PC-3 (cell line): Measurements from ENCODE around the gene REV1. TPM values are rescaled to one million over a fixed set of nuclear protein-coding genes. Genes with fewer than 3 reads are reported as not detected.

Experiments
- ATAC-seq: fragments of 200-7000 bp; cut with Tn5 transposase; 2 replicates; pipeline ENCODE4 v1.9.1; 2020; ENCODE audit warnings: mild to moderate bottlenecking, moderate library complexity
- BruUV-seq: library from RNA; stranded (reverse); fragments of 400-500 nt; replicated peaks from 2 replicates; lab custom pipeline; 2021; lab: Mats Ljungman, UMichigan
- CTCF ChIA-PET: fragments of 300-600 bp; sonication (Branson Sonifier 250); formaldehyde crosslinking; loops from one replicate; lab custom pipeline; 2022; ENCODE audit warnings: antibody characterized with exemption; lab: Charles Lee
- POLR2A ChIA-PET: fragments of 300-600 bp; sonication (Branson Sonifier 250); formaldehyde crosslinking; loops from one replicate; lab custom pipeline; 2022; ENCODE audit warnings: antibody characterized with exemption; ENCODE audit not compliant: unreplicated experiment; lab: Charles Lee
- DNase-seq: peaks from one replicate; pipeline ENCODE4 v3.0.0-alpha.2; 2015
- H2AFZ ChIP-seq: fragments of 300-600 bp; sonication (generic); 2 replicates; pipeline ENCODE4 v1.6.0; 2016; ENCODE audit warnings: antibody characterized with exemption, low read length
- H3F3A ChIP-seq: fragments of 300-600 bp; sonication (generic); one replicate; pipeline ENCODE4 v1.6.0; 2017; ENCODE audit warnings: antibody characterized with exemption, low read length, control low read depth, mild to moderate bottlenecking; ENCODE audit not compliant: unreplicated experiment
- H3K27ac ChIP-seq: fragments of 300-600 bp; sonication (generic); 2 replicates; pipeline ENCODE4 v1.5.1; 2016; ENCODE audit warnings: mild to moderate bottlenecking, low read length
- H3K27me3 ChIP-seq: fragments of 300-600 bp; sonication (generic); 2 replicates; pipeline ENCODE4 v1.6.1; 2016; ENCODE audit warnings: low read length, mixed read lengths
- H3K36me3 ChIP-seq: fragments of 300-600 bp; sonication (generic); 2 replicates; pipeline ENCODE4 v1.6.1; 2016; ENCODE audit warnings: low read depth, mixed run types, low read length, mixed read lengths
- H3K4me1 ChIP-seq: fragments of 300-600 bp; sonication (generic); 2 replicates; pipeline ENCODE4 v1.5.1; 2016; ENCODE audit warnings: low read length; ENCODE audit not compliant: insufficient read depth
- H3K4me2 ChIP-seq: fragments of 300-600 bp; sonication (generic); 2 replicates; pipeline ENCODE4 v1.6.0; 2016; ENCODE audit warnings: low read length
- H3K4me3 ChIP-seq: fragments of 300-600 bp; sonication (generic); 2 replicates; pipeline ENCODE4 v1.5.1; 2016; ENCODE audit warnings: mild to moderate bottlenecking, low read length, mixed read lengths
- H3K79me2 ChIP-seq: fragments of 300-600 bp; sonication (generic); 2 replicates; pipeline ENCODE4 v1.6.1; 2017; ENCODE audit warnings: low read length, mixed read lengths
- H3K9ac ChIP-seq: fragments of 300-600 bp; sonication (generic); 2 replicates; pipeline ENCODE4 v1.6.0; 2016; ENCODE audit warnings: mild to moderate bottlenecking, low read length
- H3K9me2 ChIP-seq: fragments of 300-600 bp; sonication (generic); replicated peaks from 2 replicates; pipeline ENCODE4 v1.6.1; 2016; ENCODE audit warnings: mixed run types, low read length, mixed read lengths
- H3K9me3 ChIP-seq: fragments of 300-600 bp; sonication (generic); 2 replicates; pipeline ENCODE4 v1.6.1; 2016; ENCODE audit warnings: low read length, mixed read lengths
- H4K20me1 ChIP-seq: fragments of 300-600 bp; sonication (generic); 2 replicates; pipeline ENCODE4 v1.6.1; 2016; ENCODE audit warnings: low read length, mixed read lengths
- EZH2 ChIP-seq: fragments of 300-600 bp; sonication (generic); IDR thresholded peaks from one replicate; pipeline ENCODE4 v1.6.1; 2017; ENCODE audit warnings: antibody characterized with exemption, mild to moderate bottlenecking, low read length; ENCODE audit not compliant: unreplicated experiment
- EZH2phosphoT487 ChIP-seq: fragments of 300-600 bp; sonication (generic); IDR thresholded peaks from 2 replicates; pipeline ENCODE4 v1.6.1; 2018; ENCODE audit warnings: mild to moderate bottlenecking, antibody characterized with exemption, low read length, borderline replicate concordance
- intact Hi-C: fragments of 100-400 bp; cut with micrococcal nuclease; formaldehyde crosslinking; loops from 2 replicates; pipeline ENCODE4 v1.9.0; 2023
- total RNA-seq: library from RNA; depleted of rRNA; stranded (reverse); fragments of >200 nt; gene quantifications from 2 replicates; pipeline ENCODE4 v1.2.3, GENCODE V29; 2014
- TF ChIP-seq, protein P1 (sequence below): fragments of 300-600 bp; sonication (generic); conservative IDR thresholded peaks from 2 replicates; pipeline ENCODE4 v1.5.1; 2017; ENCODE audit warnings: antibody characterized with exemption, low read depth, mild to moderate bottlenecking, low read length

The REV1 gene
- total RNA-seq, 1 experiment from 2014 or later: 17.9 TPM

DNA sequence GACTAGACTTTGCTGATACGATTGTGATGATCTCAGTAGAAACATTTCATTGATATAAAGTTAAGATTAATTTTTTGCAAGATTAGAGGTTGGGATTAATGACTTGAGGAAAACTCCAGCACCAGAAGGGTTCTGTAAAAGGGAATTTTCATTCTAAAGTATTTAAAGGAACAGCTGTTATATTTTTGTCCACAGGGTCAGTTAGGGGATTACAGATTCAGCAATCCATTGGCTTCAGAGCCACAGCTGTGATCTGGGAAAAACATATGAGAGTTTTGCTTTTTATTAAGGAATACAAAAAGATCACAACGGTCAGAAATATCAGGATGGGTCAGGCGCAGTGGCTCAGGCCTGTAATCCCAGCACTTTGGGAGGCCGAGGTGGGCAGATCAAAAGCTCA lies 19.6 kb upstream of the REV1 start:
- H3K36me3 ChIP-seq: no peaks in the 10 kb centered on the region
- no peak for ATAC-seq

DNA sequence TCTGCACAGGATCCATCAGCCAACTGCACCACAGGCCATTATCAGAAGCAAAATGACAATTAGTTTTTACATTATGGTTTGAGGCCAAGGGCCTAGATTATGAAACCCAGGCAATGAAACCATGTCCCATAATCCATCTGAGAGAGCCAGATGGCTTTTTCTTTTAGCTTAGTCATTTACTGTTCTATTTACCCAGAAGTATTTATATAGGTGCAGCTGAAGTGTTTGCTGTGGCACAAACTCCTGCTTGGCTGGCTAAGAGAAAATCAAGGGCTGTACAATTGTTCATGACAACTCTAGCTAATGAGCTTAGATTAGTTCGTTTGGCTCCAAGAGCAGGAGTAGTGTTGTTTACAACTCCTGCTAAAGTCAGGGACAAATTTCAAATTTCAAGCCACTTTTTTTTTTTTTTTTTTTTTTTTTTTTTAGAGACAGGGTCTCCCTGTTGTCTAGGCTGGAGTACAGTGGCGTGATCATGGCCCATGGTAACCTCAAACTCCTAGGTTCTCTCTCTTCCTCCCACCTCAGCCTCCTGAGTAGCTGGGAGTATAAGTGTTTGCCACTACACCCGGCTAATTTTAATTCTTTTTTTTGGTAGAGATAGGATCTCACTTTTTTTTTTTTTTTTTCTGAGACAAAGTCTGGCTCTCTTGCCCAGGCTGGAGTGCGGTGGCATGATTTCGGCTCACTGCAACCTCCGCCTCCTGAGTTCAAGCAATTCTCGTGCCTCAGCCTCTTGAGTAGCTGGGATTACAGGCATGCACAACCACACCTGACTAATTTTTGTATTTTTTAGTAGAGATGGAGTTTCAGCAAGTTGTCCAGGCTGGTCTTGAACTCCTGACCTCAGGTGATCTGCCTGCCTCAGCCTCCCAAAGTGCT lies 18.4 kb upstream of the REV1 start:
- peaks cover 15% of the 10 kb centered on the region for H3K4me1 ChIP-seq
- no TSS peak for BruUV-seq
- no peaks in the 10 kb centered on the region for H4K20me1 ChIP-seq
- H3K27ac ChIP-seq: no peak overlapping the region
- ATAC-seq: no peak; the same call in 1 of the 2 replicates
- H3K9ac ChIP-seq: no peak overlapping the region
- CTCF ChIA-PET: no interaction called here
- H3K36me3 ChIP-seq: no peaks in the 10 kb centered on the region
- no peaks in the 10 kb centered on the region for H3F3A ChIP-seq
- 0 out of 2 replicates have a peak, but pooled peaks cover 5% of the 10 kb centered on the region for H3K9me2 ChIP-seq
- H2AFZ ChIP-seq: no peak overlapping the region
- no peak overlapping the region for H3K4me2 ChIP-seq
- no peaks in the 10 kb centered on the region for H3K27me3 ChIP-seq
- TF ChIP-seq EZH2phosphoT487 (no peak), EZH2 (no peak)
- TF ChIP-seq, protein P1, sequence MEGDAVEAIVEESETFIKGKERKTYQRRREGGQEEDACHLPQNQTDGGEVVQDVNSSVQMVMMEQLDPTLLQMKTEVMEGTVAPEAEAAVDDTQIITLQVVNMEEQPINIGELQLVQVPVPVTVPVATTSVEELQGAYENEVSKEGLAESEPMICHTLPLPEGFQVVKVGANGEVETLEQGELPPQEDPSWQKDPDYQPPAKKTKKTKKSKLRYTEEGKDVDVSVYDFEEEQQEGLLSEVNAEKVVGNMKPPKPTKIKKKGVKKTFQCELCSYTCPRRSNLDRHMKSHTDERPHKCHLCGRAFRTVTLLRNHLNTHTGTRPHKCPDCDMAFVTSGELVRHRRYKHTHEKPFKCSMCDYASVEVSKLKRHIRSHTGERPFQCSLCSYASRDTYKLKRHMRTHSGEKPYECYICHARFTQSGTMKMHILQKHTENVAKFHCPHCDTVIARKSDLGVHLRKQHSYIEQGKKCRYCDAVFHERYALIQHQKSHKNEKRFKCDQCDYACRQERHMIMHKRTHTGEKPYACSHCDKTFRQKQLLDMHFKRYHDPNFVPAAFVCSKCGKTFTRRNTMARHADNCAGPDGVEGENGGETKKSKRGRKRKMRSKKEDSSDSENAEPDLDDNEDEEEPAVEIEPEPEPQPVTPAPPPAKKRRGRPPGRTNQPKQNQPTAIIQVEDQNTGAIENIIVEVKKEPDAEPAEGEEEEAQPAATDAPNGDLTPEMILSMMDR: no peak
- no peaks in the 10 kb centered on the region for H3K79me2 ChIP-seq
- H3K4me3 ChIP-seq: no peak overlapping the region
- intact Hi-C loops: no loop called here
- POLR2A ChIA-PET: no interaction called here
- peak; percentile 20 for DNase-seq
- H3K9me3 ChIP-seq: no peaks in the 10 kb centered on the region

More for the DNA sequence above, 19.6 kb upstream of the REV1 start:
- POLR2A ChIA-PET: no interaction called here
- Histone ChIP-seq H3K9ac (no peak overlapping the region), H3F3A (no peaks in the 10 kb centered on the region), H3K9me3 (no peaks in the 10 kb centered on the region), H3K27me3 (no peaks in the 10 kb centered on the region), H3K79me2 (no peaks in the 10 kb centered on the region), H3K27ac (no peak overlapping the region), H2AFZ (no peak overlapping the region), H3K4me2 (no peak overlapping the region), H3K4me3 (no peak overlapping the region), H3K4me1 (peaks cover 6% of the 10 kb centered on the region; the same call in 1 of the 2 replicates), H4K20me1 (no peaks in the 10 kb centered on the region), H3K9me2 (0 out of 2 replicates have a peak, but pooled peaks cover 5% of the 10 kb centered on the region)
- no TSS peak for BruUV-seq
- intact Hi-C loops: no loop called here
- DNase-seq: no peak
- TF ChIP-seq EZH2 (no peak), EZH2phosphoT487 (no peak)
- TF ChIP-seq, protein P1: no peak
- CTCF ChIA-PET: no interaction called here
